Measurements from ENCODE around the gene ZNF862.

Gene ZNF862

GRCh38 chr7:149867762-149868622 lies 29.8 kb downstream of the ZNF862 start:
- no peak for DNase-seq

GRCh38 chr7:149868623-149869290 lies 30.6 kb downstream of the ZNF862 start:
- DNase-seq = no peak

GRCh38 chr7:149869291-149869650 lies 31.1 kb downstream of the ZNF862 start:
- no peak for DNase-seq

GRCh38 chr7:149869867-149870266 lies 31.7 kb downstream of the ZNF862 start:
- no peak for DNase-seq

GRCh38 chr7:149870274-149870673 lies 32.1 kb downstream of the ZNF862 start:
- no peak for DNase-seq

- DNase-seq = no peak
Observed at GRCh38 chr7:149870701-149871483, 32.7 kb downstream of the ZNF862 start.

GRCh38 chr7:149871576-149871975 lies 33.4 kb downstream of the ZNF862 start:
- DNase-seq = no peak

- peak; percentile 39 for DNase-seq
Observed at GRCh38 chr7:149872419-149873073, 34.4 kb downstream of the ZNF862 start.

- DNase-seq = peak; percentile 88
Observed at GRCh38 chr7:149873074-149873969, 35.1 kb downstream of the ZNF862 start, which contains the start of gene ATP6V0E2. Gene ATP6V0E2 (plus strand): TSS chr7:149873969. CDS start chr7:149874066, 97 bp downstream.

- DNase-seq = peak; percentile 45
Observed at GRCh38 chr7:149873970-149874643, 35.9 kb downstream of the ZNF862 start.

GRCh38 chr7:149874644-149875028 lies 36.5 kb downstream of the ZNF862 start:
- DNase-seq = no peak

GRCh38 chr7:149875396-149875795 lies 37.2 kb downstream of the ZNF862 start:
- no peak for DNase-seq

GRCh38 chr7:149877890-149878522 lies 39.8 kb downstream of the ZNF862 start:
- no peak for DNase-seq

GRCh38 chr7:149878523-149878921 lies 40.3 kb downstream of the ZNF862 start:
- no peak for DNase-seq

GRCh38 chr7:149879271-149879743 lies 41.1 kb downstream of the ZNF862 start:
- no peak for DNase-seq

GRCh38 chr7:149879766-149880637 lies 41.8 kb downstream of the ZNF862 start:
- no peak for DNase-seq

- DNase-seq = peak; percentile 61
Observed at GRCh38 chr7:149880638-149881311, 42.6 kb downstream of the ZNF862 start.

- DNase-seq = no peak
Observed at GRCh38 chr7:149881328-149882247, 43.4 kb downstream of the ZNF862 start.
